GM12878 (cell line): ENCODE measurements around the gene COL7A1. TPM values are rescaled to one million over a fixed set of nuclear protein-coding genes. Genes with fewer than 3 reads are reported as not detected.

Experiments used
- ATAC-seq: fragments of 200-7000 bp; cut with Tn5 transposase; 3 replicates; pipeline ENCODE4 v1.9.1; 2020; ENCODE audit warnings: mild to moderate bottlenecking, moderate library complexity
- BruUV-seq: library from RNA; stranded (reverse); fragments of 400-500 nt; replicated peaks from 2 replicates; lab custom pipeline; 2021; lab: Mats Ljungman, UMichigan
- CTCF ChIA-PET: fragments of 300-600 bp; sonication (Branson Sonifier 250); formaldehyde crosslinking; extraction: SDS; loops from one replicate; lab custom pipeline; 2021; ENCODE audit warnings: inconsistent platforms; lab: Yijun Ruan, JAX
- POLR2A ChIA-PET: fragments of 350-600 bp; formaldehyde crosslinking; extraction: SDS; loops from one replicate; lab custom pipeline; 2021; ENCODE audit warnings: inconsistent platforms; lab: Charles Lee
- RAD21 ChIA-PET: fragments of 300-600 bp; sonication (Branson Sonifier 250); formaldehyde crosslinking; loops from one replicate; lab custom pipeline; 2023; ENCODE audit warnings: antibody characterized with exemption; ENCODE audit not compliant: unreplicated experiment; lab: Charles Lee
- SMC1A ChIA-PET: fragments of 300-600 bp; sonication (Branson Sonifier 250); formaldehyde crosslinking; loops from one replicate; lab custom pipeline; 2023; ENCODE audit not compliant: unreplicated experiment, uncharacterized antibody; lab: Charles Lee
- DNase-seq: peaks from one replicate; pipeline ENCODE4 v3.0.0-alpha.2; 2011; ENCODE audit warnings: low read depth, low spot score
- FAIRE-seq: peaks from 3 replicates; lab custom pipeline; 2011; peaks lifted over from hg19 to GRCh38; lab: Jason Lieb, UNC
- H2AFZ ChIP-seq: 2 replicates; pipeline ENCODE4 v1.6.0; 2011; ENCODE audit warnings: low read depth, low read length, control low read depth; ENCODE audit not compliant: control insufficient read depth
- H3K27ac ChIP-seq: 2 replicates; pipeline ENCODE4 v1.5.1; 2011; ENCODE audit warnings: control low read depth; ENCODE audit not compliant: control insufficient read depth, insufficient read depth
- H3K27me3 ChIP-seq, 2 experiments: replicated peaks in 1 of 2; 2 replicates each; pipeline versions ENCODE4 v1.6.0 to v1.6.1; 2011; ENCODE audit warnings: low read length in 1 of 2; ENCODE audit not compliant: control insufficient read depth in 2 of 2, insufficient read depth in 2 of 2
- H3K36me3 ChIP-seq, 2 experiments: 2 replicates each; pipeline ENCODE4 v1.5.1; 2011; ENCODE audit warnings: low read length in 1 of 2; ENCODE audit not compliant: control insufficient read depth in 2 of 2, insufficient read depth in 2 of 2
- H3K4me1 ChIP-seq: 2 replicates; pipeline ENCODE4 v1.6.1; 2011; ENCODE audit warnings: mild to moderate bottlenecking, low read length, moderate library complexity, mixed read lengths; ENCODE audit not compliant: control insufficient read depth, insufficient read depth
- H3K4me2 ChIP-seq: 2 replicates; pipeline ENCODE4 v1.6.0; 2011; ENCODE audit warnings: control low read depth; ENCODE audit not compliant: control insufficient read depth, insufficient read depth
- H3K4me3 ChIP-seq: fragments of 200-600 bp; sonication (generic); 2 replicates; pipeline ENCODE4 v1.5.1; 2016
- H3K79me2 ChIP-seq: 2 replicates; pipeline ENCODE4 v1.6.0; 2011; ENCODE audit warnings: low read length; ENCODE audit not compliant: control insufficient read depth, insufficient read depth
- H3K9ac ChIP-seq: 2 replicates; pipeline ENCODE4 v1.8.0; 2011; ENCODE audit warnings: low read length, control low read depth, mixed read lengths; ENCODE audit not compliant: control insufficient read depth, insufficient read depth
- H3K9me3 ChIP-seq: replicated peaks from 3 replicates; pipeline ENCODE4 v1.5.1; 2011; ENCODE audit warnings: mild to moderate bottlenecking, low read length; ENCODE audit not compliant: control insufficient read depth, insufficient read depth
- H4K20me1 ChIP-seq: 2 replicates; pipeline ENCODE4 v1.6.0; 2011; ENCODE audit not compliant: control insufficient read depth, insufficient read depth
- HDAC6 ChIP-seq: fragments of 200-600 bp; sonication (generic); IDR thresholded peaks from one replicate; pipeline ENCODE4 v1.8.0; 2017; ENCODE audit warnings: antibody characterized with exemption; ENCODE audit not compliant: unreplicated experiment
- MYB ChIP-seq: fragments of 150-350 bp; IDR thresholded peaks from 2 replicates; pipeline ENCODE4 v1.6.1; 2014; ENCODE audit warnings: mild to moderate bottlenecking, low read depth, low read length, borderline replicate concordance
- RAD51 ChIP-seq: fragments of 450-650 bp; IDR thresholded peaks from 2 replicates; pipeline ENCODE4 v1.6.1; 2016; ENCODE audit warnings: moderate library complexity, mild to moderate bottlenecking, inconsistent platforms
- TAF1 ChIP-seq: IDR thresholded peaks from 2 replicates; pipeline ENCODE4 v1.6.1; 2011; ENCODE audit warnings: mild to moderate bottlenecking, low read depth, low read length, borderline replicate concordance
- WGBS: methylation state at CpG from one replicate; pipeline ENCODE4 v1.1.6; 2016; ENCODE audit warnings: low lambda C conversion rate; ENCODE audit not compliant: insufficient replicate concordance, insufficient coverage; ENCODE audit errors: missing lambda C conversion rate; 5-methylcytosine and 5-hydroxymethylcytosine counted together
- in situ Hi-C: fragments of 300-500 bp; cut with MboI; formaldehyde crosslinking; loops from 9 replicates; pipeline ENCODE4 v1.14.3; 2018; ENCODE audit warnings: mixed read lengths
- intact Hi-C: fragments of 100-400 bp; cut with micrococcal nuclease; formaldehyde crosslinking; loops from one replicate; pipeline ENCODE4 v1.14.2; 2022; ENCODE audit not compliant: unreplicated experiment
- polyA plus RNA-seq, 11 experiments: library from polyadenylated mRNA; depleted of rRNA in 4 of 11; unstranded in 6 of 11; stranded (reverse) in 5 of 11; fragments of >200 nt; fragmentation: Nextera tagmentation in 4 of 11; fragmentation: Illumina TruSeq in 1 of 11; extraction: Ambion mirVana in 4 of 11; extraction: Trizol in 1 of 11; gene quantifications; 1 replicate in 1 of 11; 2 replicates in 10 of 11; pipeline versions ENCODE4 v1.2.1 to v1.2.3, GENCODE V29; 2011 to 2016; ENCODE audit warnings: inconsistent platforms in 2 of 11, missing spikeins in 2 of 11, low read depth in 1 of 11
- total RNA-seq, 4 experiments: library from RNA; depleted of rRNA in 3 of 4; stranded (reverse); fragments of >200 nt in 3 of 4; fragmentation: Illumina TruSeq in 1 of 4; extraction: Trizol in 1 of 4; gene quantifications; 2 replicates each; pipeline versions ENCODE4 v1.2.1 to v1.2.3, GENCODE V29; 2013 to 2021

COL7A1 gene
- total and polyA plus RNA-seq, 10 of the 15 experiments (the other 5 are each of a cell fraction or from before 2014, with no cell fraction given): 0.01 to 1.9 (median 0.29) TPM; not detected in 1

DNA sequence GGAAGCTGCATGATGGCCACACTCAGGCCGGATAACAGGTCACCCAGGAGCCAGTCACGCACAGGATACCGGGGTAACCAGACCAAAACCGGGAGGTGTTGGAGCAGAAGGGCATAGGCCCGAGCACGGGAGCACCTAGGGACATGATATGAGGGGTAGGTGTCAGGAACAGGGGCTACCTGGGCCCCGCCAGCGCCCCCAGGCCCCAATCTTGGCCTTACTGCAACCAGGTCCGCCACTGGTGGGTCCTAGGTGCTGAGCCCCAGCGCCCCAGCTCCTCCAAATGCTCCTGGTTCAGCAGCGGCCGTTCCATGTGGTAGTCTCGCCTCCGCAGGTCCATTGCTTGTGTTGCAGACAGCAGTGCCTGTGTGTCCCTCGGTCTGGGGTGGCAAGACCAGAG, 38.1 kb upstream of the COL7A1 start:
- TF ChIP-seq TAF1: no peak
- TF ChIP-seq RAD51: no peak
- no peak for TF ChIP-seq MYB
- Histone ChIP-seq H3K4me3 (no peak overlapping the region), H3K4me2 (no peak overlapping the region), H3K79me2 (peaks cover 3% of the 10 kb centered on the region), H3K9ac (no peak overlapping the region), H3K27ac (no peak overlapping the region), H4K20me1 (no peaks in the 10 kb centered on the region), H3K27me3 (no peaks in the 10 kb centered on the region), H3K9me3 (no peaks in the 10 kb centered on the region), H3K36me3 (peaks cover 0 to 6% of the 10 kb centered on the region in 2 experiments; a peak in 3 of 4 replicates), H2AFZ (no peak overlapping the region), H3K4me1 (peaks cover 11% of the 10 kb centered on the region; the same call in 1 of the 2 replicates)
- RAD21 ChIA-PET: interaction anchor here (3.5 kb wide), 1 partner anchor 76 kb away, joined by 32 read pairs; the partner anchor contains the start of gene PFKFB4
- POLR2A ChIA-PET: no interaction called here
- intact Hi-C loops: no loop called here
- SMC1A ChIA-PET: no interaction called here
- CTCF ChIA-PET: interaction anchor here (1.4 to 4.6 kb wide), 4 partner anchors 51 to 354 kb away, joined by 4 to 48 read pairs (median 16); partner anchors contain the start of gene PFKFB4
- in situ Hi-C loops: no loop called here
- DNase-seq: no peak
- FAIRE-seq: no peak
- WGBS: 97% methylated on average over 15 of the region's 15 CpGs
- BruUV-seq: no TSS peak
- ATAC-seq: no peak

DNA sequence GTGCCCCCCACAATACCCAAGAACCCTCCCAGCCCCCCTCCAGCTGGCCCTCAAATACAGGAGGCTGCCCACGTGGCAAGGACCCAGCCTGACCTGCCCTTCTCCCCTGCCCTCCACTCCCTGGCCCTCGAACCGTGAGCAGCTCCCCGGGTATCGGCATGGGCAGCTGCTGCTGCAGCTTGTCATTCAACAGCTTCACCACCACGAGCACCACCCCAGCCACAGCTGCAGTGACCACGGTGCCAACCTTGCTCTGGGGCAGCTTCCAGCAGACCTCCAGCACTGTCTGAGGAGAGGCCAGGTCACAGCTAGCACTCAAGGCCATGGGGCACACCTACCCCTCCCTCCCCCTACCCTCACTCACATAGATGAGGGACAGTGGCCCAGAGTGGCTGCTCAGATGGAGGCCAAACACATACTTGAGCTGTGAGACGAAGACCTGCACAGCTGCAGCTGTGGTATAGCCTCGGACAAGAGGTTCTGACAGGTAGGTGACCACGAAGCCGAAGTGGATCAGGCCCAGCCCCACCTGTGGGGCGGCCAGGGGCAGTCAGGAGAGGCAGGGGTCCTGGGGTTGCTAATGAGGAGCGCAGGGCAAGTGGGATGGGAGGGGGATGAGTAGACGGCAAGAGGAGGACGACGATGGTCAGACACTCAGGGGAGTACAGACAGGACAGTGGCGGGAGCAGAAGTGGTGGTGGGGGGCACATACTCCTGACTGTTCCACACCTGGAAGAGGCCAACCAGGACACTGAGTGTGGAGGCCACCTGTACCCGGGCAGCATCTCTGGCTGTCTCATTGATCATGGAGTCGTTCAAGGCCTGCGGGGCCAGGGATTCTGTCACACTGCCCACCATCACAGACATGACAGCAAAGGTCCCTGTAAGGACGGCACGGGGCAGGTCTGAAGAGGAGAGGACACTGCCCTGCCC, 36.7 kb upstream of the COL7A1 start:
- ChIA-PET CTCF (no interaction called here), RAD21 (no interaction called here), SMC1A (no interaction called here)
- Histone ChIP-seq H3K4me2 (no peak overlapping the region), H3K4me3 (no peak overlapping the region), H3K79me2 (peaks cover 3% of the 10 kb centered on the region), H2AFZ (no peak overlapping the region), H4K20me1 (no peaks in the 10 kb centered on the region), H3K9ac (no peak overlapping the region)
- WGBS: 74% methylated on average over 22 of the region's 22 CpGs
- intact Hi-C loops: no loop called here
- no TSS peak for BruUV-seq
- TF ChIP-seq TAF1 (no peak), HDAC6 (no peak)
- TF ChIP-seq, all 136 proteins: peak for 0
- POLR2A ChIA-PET: no interaction called here
- H3K27ac ChIP-seq: no peak overlapping the region
- in situ Hi-C loops: no loop called here
- no peak for ATAC-seq
- H3K36me3 ChIP-seq: peaks cover 0 to 7% of the 10 kb centered on the region in 2 experiments; a peak in 3 of 4 replicates
- H3K27me3 ChIP-seq: no peaks in the 10 kb centered on the region
- no peak for DNase-seq
- no peaks in the 10 kb centered on the region for H3K9me3 ChIP-seq
- FAIRE-seq: no peak
- H3K4me1 ChIP-seq: peaks cover 11% of the 10 kb centered on the region; the same call in 1 of the 2 replicates
